ENCODE measurements around the gene RASSF8.

GRCh38 chr12:25942709-25943108, 15.8 kb upstream of the RASSF8 start:
- no peak for TF ChIP-seq CTCF (IDR thresholded peaks at IDR 0.05; ENCODE audit: low read length)
- TF ChIP-seq EZH2 (optimal IDR thresholded peaks at IDR 0.05; ENCODE audit: low read depth, low read length): no peak
- no peak for TF ChIP-seq EZH2phosphoT487 (IDR thresholded peaks at IDR 0.05; ENCODE audit: low read length)

Data from MM.1S (cell line).